ENCODE results near the gene BAG1.

Gene BAG1

GRCh38 chr9:33295571-33295970 is 31.1 kb upstream of the BAG1 start:
- Histone ChIP-seq H2AFZ (ENCODE audit: low read depth, low read length, severe bottlenecking) (no peak overlapping the region), H3K36me3 (ENCODE audit: low read length) (peaks cover 43% of the 10 kb centered on the region), H3F3A (ENCODE audit: insufficient read depth) (peaks cover 43% of the 10 kb centered on the region), H3K27ac (ENCODE audit: low read depth, low read length) (peak overlapping the region; percentile 91), H3K27me3 (ENCODE audit: low read length) (no peaks in the 10 kb centered on the region), H3K9me2 (replicated peaks; ENCODE audit: insufficient read depth, low read length) (no peaks in the 10 kb centered on the region), H4K20me1 (ENCODE audit: low read depth, low read length) (peaks cover 15% of the 10 kb centered on the region; the same call in 1 of the 2 replicates), H3K9me3 (ENCODE audit: insufficient read depth, low read length) (no peaks in the 10 kb centered on the region), H3K9ac (ENCODE audit: low read length) (peak overlapping the region; percentile 47), H3K4me3 (ENCODE audit: insufficient read depth, low read length, poor library complexity, severe bottlenecking) (peak overlapping the region; percentile 18), H3K79me2 (ENCODE audit: insufficient read depth, low read length) (peaks cover 95% of the 10 kb centered on the region), H3K4me2 (ENCODE audit: low read depth, low read length, poor library complexity, severe bottlenecking) (peak overlapping the region; percentile 55)
- TF ChIP-seq, protein P1, sequence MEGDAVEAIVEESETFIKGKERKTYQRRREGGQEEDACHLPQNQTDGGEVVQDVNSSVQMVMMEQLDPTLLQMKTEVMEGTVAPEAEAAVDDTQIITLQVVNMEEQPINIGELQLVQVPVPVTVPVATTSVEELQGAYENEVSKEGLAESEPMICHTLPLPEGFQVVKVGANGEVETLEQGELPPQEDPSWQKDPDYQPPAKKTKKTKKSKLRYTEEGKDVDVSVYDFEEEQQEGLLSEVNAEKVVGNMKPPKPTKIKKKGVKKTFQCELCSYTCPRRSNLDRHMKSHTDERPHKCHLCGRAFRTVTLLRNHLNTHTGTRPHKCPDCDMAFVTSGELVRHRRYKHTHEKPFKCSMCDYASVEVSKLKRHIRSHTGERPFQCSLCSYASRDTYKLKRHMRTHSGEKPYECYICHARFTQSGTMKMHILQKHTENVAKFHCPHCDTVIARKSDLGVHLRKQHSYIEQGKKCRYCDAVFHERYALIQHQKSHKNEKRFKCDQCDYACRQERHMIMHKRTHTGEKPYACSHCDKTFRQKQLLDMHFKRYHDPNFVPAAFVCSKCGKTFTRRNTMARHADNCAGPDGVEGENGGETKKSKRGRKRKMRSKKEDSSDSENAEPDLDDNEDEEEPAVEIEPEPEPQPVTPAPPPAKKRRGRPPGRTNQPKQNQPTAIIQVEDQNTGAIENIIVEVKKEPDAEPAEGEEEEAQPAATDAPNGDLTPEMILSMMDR (IDR thresholded peaks at IDR 0.05; ENCODE audit: insufficient read depth, low read length, poor library complexity, severe bottlenecking): no peak
- TF ChIP-seq EZH2phosphoT487 (conservative IDR thresholded peaks at IDR 0.05; ENCODE audit: low read length): no peak

DNA sequence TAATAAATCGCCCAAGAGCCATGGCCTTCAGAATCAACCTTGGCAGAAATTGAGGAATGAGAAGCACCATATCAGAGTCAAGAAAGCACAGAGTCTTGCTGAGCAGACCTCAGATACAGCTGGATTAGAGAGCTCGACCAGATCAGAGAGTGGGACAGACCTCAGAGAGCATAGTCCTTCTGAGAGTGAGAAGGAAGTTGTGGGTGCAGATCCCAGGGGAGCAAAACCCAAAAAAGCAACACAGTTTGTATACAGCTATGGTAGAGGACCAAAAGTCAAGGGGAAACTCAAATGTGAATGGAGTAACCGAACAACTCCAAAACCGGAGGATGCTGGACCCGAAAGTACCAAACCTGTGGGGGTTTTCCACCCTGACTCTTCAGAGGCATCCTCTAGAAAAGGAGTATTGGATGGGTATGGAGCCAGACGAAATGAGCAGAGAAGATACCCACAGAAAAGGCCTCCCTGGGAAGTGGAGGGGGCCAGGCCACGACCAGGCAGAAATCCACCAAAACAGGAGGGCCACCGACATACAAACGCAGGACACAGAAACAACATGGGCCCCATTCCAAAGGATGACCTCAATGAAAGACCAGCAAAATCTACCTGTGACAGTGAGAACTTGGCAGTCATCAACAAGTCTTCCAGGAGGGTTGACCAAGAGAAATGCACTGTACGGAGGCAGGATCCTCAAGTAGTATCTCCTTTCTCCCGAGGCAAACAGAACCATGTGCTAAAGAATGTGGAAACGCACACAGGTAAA is 30.3 kb upstream of the BAG1 start:
- no peak for TF ChIP-seq EZH2phosphoT487 (conservative IDR thresholded peaks at IDR 0.05; ENCODE audit: low read length)
- TF ChIP-seq, protein P1 (IDR thresholded peaks at IDR 0.05; ENCODE audit: insufficient read depth, low read length, poor library complexity, severe bottlenecking): no peak
- H3K9me3 ChIP-seq (ENCODE audit: insufficient read depth, low read length): no peaks in the 10 kb centered on the region
- H3K9me2 ChIP-seq (replicated peaks; ENCODE audit: insufficient read depth, low read length): no peaks in the 10 kb centered on the region
- H3K4me2 ChIP-seq (ENCODE audit: low read depth, low read length, poor library complexity, severe bottlenecking): peak overlapping the region; percentile 55
- H3K4me3 ChIP-seq (ENCODE audit: insufficient read depth, low read length, poor library complexity, severe bottlenecking): peak overlapping the region; percentile 18
- peak overlapping the region; percentile 47 for H3K9ac ChIP-seq (ENCODE audit: low read length)
- H2AFZ ChIP-seq (ENCODE audit: low read depth, low read length, severe bottlenecking): no peak overlapping the region
- H4K20me1 ChIP-seq (ENCODE audit: low read depth, low read length): peaks cover 15% of the 10 kb centered on the region; the same call in 1 of the 2 replicates
- peaks cover 38% of the 10 kb centered on the region for H3K36me3 ChIP-seq (ENCODE audit: low read length)
- peaks cover 46% of the 10 kb centered on the region for H3F3A ChIP-seq (ENCODE audit: insufficient read depth)
- peaks cover 89% of the 10 kb centered on the region for H3K79me2 ChIP-seq (ENCODE audit: insufficient read depth, low read length)
- no peaks in the 10 kb centered on the region for H3K27me3 ChIP-seq (ENCODE audit: low read length)
- H3K27ac ChIP-seq (ENCODE audit: low read depth, low read length): peak overlapping the region; percentile 91

- TF ChIP-seq, protein P1 (IDR thresholded peaks at IDR 0.05; ENCODE audit: insufficient read depth, low read length, poor library complexity, severe bottlenecking): no peak
- no peak for TF ChIP-seq EZH2phosphoT487 (conservative IDR thresholded peaks at IDR 0.05; ENCODE audit: low read length)
- H4K20me1 ChIP-seq (ENCODE audit: low read depth, low read length): peaks cover 8% of the 10 kb centered on the region; the same call in 1 of the 2 replicates
- no peaks in the 10 kb centered on the region for H3K9me2 ChIP-seq (replicated peaks; ENCODE audit: insufficient read depth, low read length)
- no peaks in the 10 kb centered on the region for H3K27me3 ChIP-seq (ENCODE audit: low read length)
- H3K4me2 ChIP-seq (ENCODE audit: low read depth, low read length, poor library complexity, severe bottlenecking): peak overlapping the region; percentile 60
- no peak overlapping the region for H3K9ac ChIP-seq (ENCODE audit: low read length)
- H3K79me2 ChIP-seq (ENCODE audit: insufficient read depth, low read length): peaks cover 78% of the 10 kb centered on the region
- peaks cover 27% of the 10 kb centered on the region for H3K36me3 ChIP-seq (ENCODE audit: low read length)
- H3K27ac ChIP-seq (ENCODE audit: low read depth, low read length): peak overlapping the region; percentile 91; the same call in 1 of the 2 replicates
- H3K9me3 ChIP-seq (ENCODE audit: insufficient read depth, low read length): no peaks in the 10 kb centered on the region
- H2AFZ ChIP-seq (ENCODE audit: low read depth, low read length, severe bottlenecking): no peak overlapping the region
- H3K4me3 ChIP-seq (ENCODE audit: insufficient read depth, low read length, poor library complexity, severe bottlenecking): no peak overlapping the region
- peaks cover 46% of the 10 kb centered on the region for H3F3A ChIP-seq (ENCODE audit: insufficient read depth)
Observed at GRCh38 chr9:33293782-33294181, 29.3 kb upstream of the BAG1 start.

All from SU-DHL-6 (cell line).